ENCODE results near the gene SORCS2.

SORCS2 gene

DNA sequence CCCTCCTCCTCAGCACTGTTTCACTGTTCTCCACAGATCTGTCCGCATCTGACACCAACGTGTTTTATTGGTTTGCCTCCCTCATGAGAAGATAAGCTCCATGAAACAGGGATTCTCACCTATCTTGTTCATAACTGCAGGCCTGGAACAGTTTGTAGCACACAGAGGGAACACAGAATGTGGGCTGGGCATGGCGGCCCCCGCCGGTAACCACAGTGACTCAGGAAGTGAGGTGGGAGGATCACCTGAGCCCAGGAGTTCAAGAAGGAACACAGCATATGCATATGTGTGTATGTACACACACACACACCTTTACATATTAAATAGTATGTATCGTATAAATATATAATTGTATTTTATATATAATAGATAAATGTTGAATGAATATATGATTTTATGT lies 578.7 kb downstream of the SORCS2 start:
- Histone ChIP-seq H3K4me3 (ENCODE audit: low read length in 2 of 2) (no peak overlapping the region), H3K4me1 (ENCODE audit: control insufficient read depth, insufficient read depth, low read length) (peaks cover 52% of the 10 kb centered on the region), H3K36me3 (ENCODE audit: control insufficient read depth in 2 of 2, insufficient read depth in 2 of 2, low read length in 2 of 2) (peaks cover 31 to 57% of the 10 kb centered on the region in 2 donors), H3K9ac (ENCODE audit: low read length in 2 of 2) (no peak overlapping the region), H3K27me3 (ENCODE audit: control insufficient read depth in 1 of 2, insufficient read depth in 2 of 2, low read length in 2 of 2) (no peaks in the 10 kb centered on the region), H3K27ac (ENCODE audit: low read length) (no peak overlapping the region), H3K9me3 (ENCODE audit: control insufficient read depth in 2 of 2, low read length in 2 of 2) (no peaks in the 10 kb centered on the region)

DNA sequence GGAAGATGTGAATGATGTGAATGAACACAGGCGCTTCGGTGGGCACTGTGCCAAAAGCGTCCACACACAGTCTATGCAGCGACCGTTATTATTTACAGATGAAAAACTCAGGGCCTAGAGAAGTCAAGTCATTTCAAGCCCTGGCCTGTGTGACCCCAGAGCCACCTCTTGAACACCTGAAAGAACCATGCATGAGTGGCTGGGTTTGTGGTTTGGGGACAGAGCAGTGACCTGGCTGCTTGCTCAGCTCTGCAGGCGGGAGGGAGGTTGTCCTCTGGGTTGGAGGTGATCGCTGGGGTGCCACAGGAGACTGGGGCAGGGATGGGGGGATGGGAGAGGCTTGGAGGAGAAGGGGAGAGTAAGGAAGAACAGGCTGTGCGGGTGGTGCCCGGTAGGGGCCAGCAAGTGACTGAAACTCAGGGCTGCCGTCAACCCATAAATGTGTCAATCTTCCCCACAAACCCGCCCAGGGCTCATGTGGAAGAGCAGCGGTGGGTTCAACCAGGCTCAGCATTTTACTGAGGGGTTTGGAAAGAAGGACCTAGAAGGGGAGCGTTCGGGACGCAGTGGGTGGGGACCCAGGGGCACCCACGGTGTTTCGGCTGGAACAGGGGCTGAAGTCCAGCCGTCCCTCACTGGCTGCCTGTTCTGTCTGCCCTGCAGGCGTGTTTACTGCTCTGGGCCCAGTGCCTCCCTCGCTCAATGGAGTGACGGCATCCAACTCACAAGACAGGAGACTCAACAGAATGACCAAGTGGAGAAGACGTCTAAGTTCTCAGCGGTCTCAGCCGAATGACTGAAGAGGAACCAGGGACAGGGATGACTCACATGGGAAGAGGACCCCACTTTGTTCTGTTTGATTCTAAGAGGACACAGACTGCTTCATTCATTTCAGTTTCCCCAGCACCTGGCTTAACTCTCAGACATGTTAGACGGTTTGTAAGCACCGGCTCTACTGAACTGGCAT lies 579.5 kb downstream of the SORCS2 start:
- Histone ChIP-seq H3K4me1 (ENCODE audit: control insufficient read depth, insufficient read depth, low read length) (peaks cover 44% of the 10 kb centered on the region), H3K36me3 (ENCODE audit: control insufficient read depth in 2 of 2, insufficient read depth in 2 of 2, low read length in 2 of 2) (peaks cover 39 to 58% of the 10 kb centered on the region in 2 donors), H3K27me3 (ENCODE audit: control insufficient read depth in 1 of 2, insufficient read depth in 2 of 2, low read length in 2 of 2) (no peaks in the 10 kb centered on the region), H3K27ac (ENCODE audit: low read length) (no peak overlapping the region), H3K4me3 (ENCODE audit: low read length in 2 of 2) (no peak overlapping the region), H3K9ac (ENCODE audit: low read length in 2 of 2) (no peak overlapping the region), H3K9me3 (ENCODE audit: control insufficient read depth in 2 of 2, low read length in 2 of 2) (no peaks in the 10 kb centered on the region)

DNA sequence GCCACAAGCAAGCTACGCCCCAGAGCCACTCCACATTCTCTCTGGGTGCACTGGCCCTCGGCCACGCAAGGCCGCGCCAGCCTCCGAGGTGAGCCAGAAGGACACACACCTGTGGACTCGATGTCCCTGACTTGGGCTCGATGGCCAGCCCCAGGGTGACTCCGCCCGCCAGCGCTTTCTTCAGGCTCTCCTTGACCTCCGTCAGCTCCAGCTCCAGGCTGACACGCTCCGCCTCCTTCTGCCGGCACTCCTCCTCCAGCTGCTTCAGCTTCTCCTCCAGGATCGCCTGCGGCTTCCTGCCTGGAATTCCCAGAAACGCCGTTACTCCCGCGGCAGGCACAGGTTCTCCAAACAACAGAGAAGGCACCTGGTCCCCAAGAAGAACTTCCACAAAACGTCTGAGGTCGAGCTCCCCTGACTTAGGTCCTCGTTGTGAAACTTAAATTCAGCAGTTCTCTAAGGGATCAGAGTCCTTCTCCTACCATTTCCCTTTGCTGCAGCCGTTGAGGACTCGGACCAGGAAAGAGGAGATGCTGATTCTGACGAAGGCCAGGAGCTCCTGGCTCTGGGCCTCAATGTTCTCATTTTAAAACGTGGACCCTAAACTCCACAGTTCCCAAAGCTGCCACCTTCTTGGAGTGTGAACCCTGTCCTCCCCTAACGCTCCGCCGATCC lies 580.5 kb downstream of the SORCS2 start:
- peak overlapping the region in 1 of 2 donors; percentile 52 for H3K4me3 ChIP-seq (ENCODE audit: low read length in 2 of 2)
- H3K27ac ChIP-seq (ENCODE audit: low read length) = peak overlapping the region; percentile 41
- peaks cover 49 to 64% of the 10 kb centered on the region in 2 donors for H3K36me3 ChIP-seq (ENCODE audit: control insufficient read depth in 2 of 2, insufficient read depth in 2 of 2, low read length in 2 of 2)
- H3K9me3 ChIP-seq (ENCODE audit: control insufficient read depth in 2 of 2, low read length in 2 of 2) = no peaks in the 10 kb centered on the region
- H3K4me1 ChIP-seq (ENCODE audit: control insufficient read depth, insufficient read depth, low read length) = peaks cover 36% of the 10 kb centered on the region
- no peaks in the 10 kb centered on the region for H3K27me3 ChIP-seq (ENCODE audit: control insufficient read depth in 1 of 2, insufficient read depth in 2 of 2, low read length in 2 of 2)
- no peak overlapping the region for H3K9ac ChIP-seq (ENCODE audit: low read length in 2 of 2)

DNA sequence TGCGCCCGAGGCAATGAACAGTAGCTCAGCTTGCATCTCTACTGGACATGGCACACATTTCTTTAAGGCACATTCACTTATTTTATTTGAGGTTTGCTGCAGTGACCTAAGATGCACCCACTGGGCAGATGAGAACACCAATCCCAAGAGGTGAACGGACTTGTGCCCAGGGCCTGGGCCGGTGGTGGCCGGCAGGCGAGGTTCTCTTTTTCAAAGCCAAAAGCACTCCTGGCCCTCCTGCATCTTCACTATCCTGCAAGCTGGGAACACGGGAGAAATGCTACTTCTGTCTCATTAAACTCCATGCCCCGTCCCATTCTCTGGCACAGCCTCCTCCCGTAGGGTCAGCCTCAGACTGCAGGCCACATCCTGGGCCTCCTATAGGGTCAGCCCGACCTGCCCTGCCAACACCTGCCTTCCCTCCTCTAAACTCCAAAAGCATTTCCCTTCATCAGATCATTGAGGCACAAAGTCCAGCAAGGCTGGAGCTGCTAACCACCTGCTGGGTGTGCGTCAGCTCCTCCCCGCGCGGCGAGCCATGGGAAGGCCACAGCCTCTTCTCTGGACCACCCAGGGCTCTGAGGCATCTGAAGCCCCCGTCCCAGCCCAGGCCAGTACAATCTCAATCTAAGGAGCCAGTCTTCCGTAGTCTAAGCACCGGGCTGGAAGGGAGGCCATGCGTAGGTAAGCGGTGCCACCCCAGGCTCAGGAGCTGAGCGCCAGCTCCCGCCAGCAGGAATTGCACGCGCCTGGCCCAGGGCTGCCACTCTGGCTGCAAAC lies 581.3 kb downstream of the SORCS2 start:
- no peaks in the 10 kb centered on the region for H3K9me3 ChIP-seq (ENCODE audit: control insufficient read depth in 2 of 2, low read length in 2 of 2)
- H3K27ac ChIP-seq (ENCODE audit: low read length) = no peak overlapping the region
- H3K9ac ChIP-seq (ENCODE audit: low read length in 2 of 2) = no peak overlapping the region
- H3K36me3 ChIP-seq (ENCODE audit: control insufficient read depth in 2 of 2, insufficient read depth in 2 of 2, low read length in 2 of 2) = peaks cover 52 to 67% of the 10 kb centered on the region in 2 donors
- peaks cover 41% of the 10 kb centered on the region for H3K4me1 ChIP-seq (ENCODE audit: control insufficient read depth, insufficient read depth, low read length)
- no peaks in the 10 kb centered on the region for H3K27me3 ChIP-seq (ENCODE audit: control insufficient read depth in 1 of 2, insufficient read depth in 2 of 2, low read length in 2 of 2)
- H3K4me3 ChIP-seq (ENCODE audit: low read length in 2 of 2) = no peak overlapping the region

DNA sequence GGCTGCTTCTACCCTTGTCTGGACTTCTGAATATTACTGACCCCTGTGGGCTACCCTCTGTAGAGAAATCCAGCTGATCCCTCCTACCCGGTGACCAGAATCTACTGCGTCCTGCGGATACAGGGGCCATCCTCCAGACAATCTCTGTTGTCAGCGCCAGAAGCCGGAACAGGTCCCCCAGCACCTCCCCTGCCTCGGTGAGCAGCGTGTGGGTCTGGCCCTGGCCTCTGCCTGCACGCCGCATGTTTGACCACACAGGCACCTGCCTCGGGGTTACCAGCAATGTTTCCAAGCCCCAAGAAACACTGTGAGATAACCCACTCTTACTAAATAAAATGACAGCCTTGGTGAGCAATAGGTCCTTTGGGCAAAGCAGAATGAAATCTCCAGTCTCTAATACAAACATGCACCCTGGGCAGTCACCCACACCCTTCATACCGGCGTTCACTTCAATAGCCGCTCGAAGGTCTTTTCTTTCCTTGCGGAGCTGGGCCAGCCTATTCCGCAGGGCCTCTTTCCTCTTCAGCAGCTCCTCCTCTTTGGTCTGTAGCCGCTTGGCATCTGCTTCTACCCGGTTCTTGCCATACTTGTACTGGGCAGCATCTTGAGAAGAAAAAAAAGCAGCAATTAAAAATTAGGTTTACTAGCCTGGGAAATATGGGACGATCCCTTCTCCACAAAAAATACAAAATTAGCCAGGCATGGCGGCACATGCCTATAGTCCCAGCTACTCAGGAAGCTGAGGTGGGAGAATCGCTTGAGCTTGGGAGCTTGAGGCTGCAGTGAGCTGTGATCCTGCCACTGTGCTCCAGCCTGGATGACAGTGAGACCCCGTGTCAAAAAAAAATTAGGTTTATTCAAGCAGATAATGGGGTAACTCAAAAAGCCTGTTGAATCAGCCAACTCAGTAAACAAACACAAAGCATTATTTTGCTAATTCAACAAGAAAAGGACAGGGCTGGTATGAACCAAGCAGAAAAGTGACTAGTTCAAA lies 582.3 kb downstream of the SORCS2 start:
- H3K4me1 ChIP-seq (ENCODE audit: control insufficient read depth, insufficient read depth, low read length) = peaks cover 43% of the 10 kb centered on the region
- no peak overlapping the region for H3K9ac ChIP-seq (ENCODE audit: low read length in 2 of 2)

DNA sequence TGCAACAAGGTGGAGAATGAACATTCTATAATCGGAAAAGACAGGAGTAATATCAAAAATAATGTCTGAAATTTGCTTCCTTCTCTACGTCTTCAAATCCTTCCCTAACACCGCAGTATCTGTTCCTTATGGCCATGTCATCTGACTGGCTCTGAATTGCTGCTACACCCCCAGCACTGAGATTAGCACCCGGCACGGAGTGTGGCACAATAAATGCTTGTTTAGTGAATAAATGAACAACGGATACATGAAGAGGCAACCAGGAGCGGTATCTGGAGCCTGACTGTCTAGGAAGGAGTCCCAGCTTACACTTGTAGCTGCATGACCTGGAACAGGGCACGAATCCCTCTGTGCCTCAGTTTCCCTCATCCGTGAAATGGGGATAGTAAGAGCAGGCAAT lies 583.1 kb downstream of the SORCS2 start:
- Histone ChIP-seq H3K9ac (ENCODE audit: low read length in 2 of 2) (no peak overlapping the region), H3K27me3 (ENCODE audit: control insufficient read depth in 1 of 2, insufficient read depth in 2 of 2, low read length in 2 of 2) (no peaks in the 10 kb centered on the region), H3K9me3 (ENCODE audit: control insufficient read depth in 2 of 2, low read length in 2 of 2) (no peaks in the 10 kb centered on the region), H3K4me1 (ENCODE audit: control insufficient read depth, insufficient read depth, low read length) (peaks cover 44% of the 10 kb centered on the region), H3K27ac (ENCODE audit: low read length) (no peak overlapping the region), H3K4me3 (ENCODE audit: low read length in 2 of 2) (no peak overlapping the region), H3K36me3 (ENCODE audit: control insufficient read depth in 2 of 2, insufficient read depth in 2 of 2, low read length in 2 of 2) (peaks cover 44 to 60% of the 10 kb centered on the region in 2 donors)

More for the DNA sequence above, 582.3 kb downstream of the SORCS2 start:
- H3K27me3 ChIP-seq (ENCODE audit: control insufficient read depth in 1 of 2, insufficient read depth in 2 of 2, low read length in 2 of 2) = no peaks in the 10 kb centered on the region
- peaks cover 48 to 65% of the 10 kb centered on the region in 2 donors for H3K36me3 ChIP-seq (ENCODE audit: control insufficient read depth in 2 of 2, insufficient read depth in 2 of 2, low read length in 2 of 2)
- no peak overlapping the region for H3K27ac ChIP-seq (ENCODE audit: low read length)
- no peaks in the 10 kb centered on the region for H3K9me3 ChIP-seq (ENCODE audit: control insufficient read depth in 2 of 2, low read length in 2 of 2)
- H3K4me3 ChIP-seq (ENCODE audit: low read length in 2 of 2) = no peak overlapping the region

DNA sequence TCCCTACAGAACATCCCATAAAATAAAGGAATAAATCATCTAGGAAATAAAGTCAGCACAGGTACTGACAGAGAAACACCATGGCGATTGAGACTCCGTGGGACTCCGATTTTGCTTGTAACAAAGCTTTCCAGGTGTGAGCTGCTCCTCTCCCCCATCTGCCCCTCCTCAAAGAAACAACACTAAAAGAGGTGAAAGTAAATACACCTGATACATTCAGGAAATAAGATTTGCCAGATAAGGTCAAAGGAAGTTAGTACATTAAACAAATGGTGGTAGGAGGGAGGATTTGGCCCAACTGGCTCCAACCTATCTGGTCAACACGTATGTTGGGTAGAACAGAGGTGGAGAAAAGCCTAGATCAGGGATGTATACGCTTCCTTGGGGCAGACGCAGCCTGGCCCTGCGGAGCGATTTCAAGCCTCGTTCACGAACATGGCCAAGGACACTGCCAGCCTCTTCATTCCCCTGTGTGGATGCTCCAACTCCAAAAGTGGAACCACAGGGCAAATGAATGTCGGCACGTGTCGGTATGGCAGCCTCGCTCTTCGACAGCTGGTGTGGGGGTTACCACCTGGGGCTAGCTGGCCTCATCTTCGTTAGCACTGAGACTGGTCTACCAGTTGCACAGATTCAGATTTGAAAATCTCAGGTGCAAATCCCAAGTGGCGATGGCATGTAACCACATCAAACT lies 584.8 kb downstream of the SORCS2 start:
- no peak overlapping the region for H3K4me3 ChIP-seq (ENCODE audit: low read length in 2 of 2)
- no peak overlapping the region for H3K9ac ChIP-seq (ENCODE audit: low read length in 2 of 2)
- H3K9me3 ChIP-seq (ENCODE audit: control insufficient read depth in 2 of 2, low read length in 2 of 2) = no peaks in the 10 kb centered on the region
- H3K36me3 ChIP-seq (ENCODE audit: control insufficient read depth in 2 of 2, insufficient read depth in 2 of 2, low read length in 2 of 2) = peaks cover 41 to 53% of the 10 kb centered on the region in 2 donors
- no peaks in the 10 kb centered on the region for H3K27me3 ChIP-seq (ENCODE audit: control insufficient read depth in 1 of 2, insufficient read depth in 2 of 2, low read length in 2 of 2)
- no peak overlapping the region for H3K27ac ChIP-seq (ENCODE audit: low read length)
- peaks cover 39% of the 10 kb centered on the region for H3K4me1 ChIP-seq (ENCODE audit: control insufficient read depth, insufficient read depth, low read length)

DNA sequence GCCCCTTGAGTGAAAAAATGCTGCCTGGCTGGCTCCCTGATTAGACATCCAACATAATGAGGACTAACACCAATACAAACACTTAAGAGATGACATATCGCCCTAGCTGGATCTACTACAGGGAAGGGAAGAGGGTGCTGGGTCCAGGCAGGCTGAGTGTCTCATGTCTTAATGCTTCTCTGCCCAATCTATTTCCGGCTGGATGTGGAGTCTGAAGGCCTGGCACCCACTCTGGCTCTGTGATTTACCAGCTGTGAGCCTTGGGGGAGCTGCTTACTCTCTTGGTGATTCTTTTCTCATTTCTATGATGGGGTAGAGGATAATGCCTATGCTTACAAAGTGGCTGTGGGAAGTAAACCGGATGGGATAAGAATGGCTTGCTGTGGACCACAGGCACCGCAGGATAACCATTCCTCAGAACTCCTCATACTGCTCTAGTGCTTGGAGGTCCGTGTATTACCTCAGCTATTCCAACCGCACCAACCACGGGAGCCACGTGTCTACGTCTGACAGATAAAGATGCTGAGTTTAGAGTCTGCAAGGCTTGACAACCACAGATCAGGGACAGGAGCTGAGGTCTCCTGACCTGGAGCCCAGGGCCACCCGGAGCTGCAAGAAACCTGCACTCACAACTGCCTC lies 585.7 kb downstream of the SORCS2 start:
- peaks cover 31% of the 10 kb centered on the region for H3K4me1 ChIP-seq (ENCODE audit: control insufficient read depth, insufficient read depth, low read length)

More for the DNA sequence above, 585.7 kb downstream of the SORCS2 start:
- peaks cover 37 to 47% of the 10 kb centered on the region in 2 donors for H3K36me3 ChIP-seq (ENCODE audit: control insufficient read depth in 2 of 2, insufficient read depth in 2 of 2, low read length in 2 of 2)
- no peaks in the 10 kb centered on the region for H3K27me3 ChIP-seq (ENCODE audit: control insufficient read depth in 1 of 2, insufficient read depth in 2 of 2, low read length in 2 of 2)
- no peaks in the 10 kb centered on the region for H3K9me3 ChIP-seq (ENCODE audit: control insufficient read depth in 2 of 2, low read length in 2 of 2)
- no peak overlapping the region for H3K9ac ChIP-seq (ENCODE audit: low read length in 2 of 2)
- peak overlapping the region in 1 of 2 donors; percentile 63 for H3K4me3 ChIP-seq (ENCODE audit: low read length in 2 of 2)
- H3K27ac ChIP-seq (ENCODE audit: low read length) = peak overlapping the region; percentile 66

Measured in stomach smooth muscle (tissue), 2 donors.